ENCODE data around the gene ANKAR. TPM values are rescaled to one million over a fixed set of nuclear protein-coding genes. Genes with fewer than 3 reads are reported as not detected.

ANKAR gene
- 1.1 TPM for polyA plus RNA-seq (2012; ENCODE audit: insufficient read depth, insufficient read length, low read depth)

- Histone ChIP-seq H3K27me3 (no peaks in the 10 kb centered on the region), H3K4me3 (ENCODE audit: low read depth, low read length) (peak within 1 kb of the TSS; percentile 78), H3K4me1 (no peaks in the 10 kb centered on the region; the same call in 1 of the 2 replicates), H3K36me3 (peaks cover 4% of the 10 kb centered on the region), H3K9me3 (no peaks in the 10 kb centered on the region)
- DNase-seq = peak; percentile 95
- TF ChIP-seq CTCF (IDR thresholded peaks at IDR 0.05; ENCODE audit: low read depth, low read length) = peak; percentile 71
Measured at GRCh38 chr2:189674374-189675112, at the start of gene ANKAR. Gene ANKAR (plus strand): TSS chr2:189674670. CDS start chr2:189676491, 1,821 bp downstream.

GRCh38 chr2:189625636-189626035 lies 48.8 kb upstream of the ANKAR start:
- no peak for TF ChIP-seq CTCF (IDR thresholded peaks at IDR 0.05; ENCODE audit: low read depth, low read length)
- no peaks in the 10 kb centered on the region for H3K27me3 ChIP-seq
- H3K4me1 ChIP-seq = 0 out of 2 replicates have a peak, but pooled peaks cover 2% of the 10 kb centered on the region
- H3K4me3 ChIP-seq (ENCODE audit: low read depth, low read length) = no peak overlapping the region
- no peak for DNase-seq
- H3K36me3 ChIP-seq = no peaks in the 10 kb centered on the region
- H3K9me3 ChIP-seq = no peaks in the 10 kb centered on the region

GRCh38 chr2:189627789-189628188 lies 46.7 kb upstream of the ANKAR start:
- no peak for TF ChIP-seq CTCF (IDR thresholded peaks at IDR 0.05; ENCODE audit: low read depth, low read length)
- Histone ChIP-seq H3K36me3 (no peaks in the 10 kb centered on the region), H3K9me3 (no peaks in the 10 kb centered on the region), H3K27me3 (no peaks in the 10 kb centered on the region), H3K4me1 (no peaks in the 10 kb centered on the region), H3K4me3 (ENCODE audit: low read depth, low read length) (no peak overlapping the region)
- DNase-seq = no peak

- DNase-seq = no peak
- Histone ChIP-seq H3K36me3 (no peaks in the 10 kb centered on the region), H3K4me1 (no peaks in the 10 kb centered on the region), H3K27me3 (no peaks in the 10 kb centered on the region), H3K4me3 (ENCODE audit: low read depth, low read length) (no peak overlapping the region), H3K9me3 (no peaks in the 10 kb centered on the region)
- no peak for TF ChIP-seq CTCF (IDR thresholded peaks at IDR 0.05; ENCODE audit: low read depth, low read length)
Measured at GRCh38 chr2:189628817-189629530, 45.5 kb upstream of the ANKAR start.

GRCh38 chr2:189629531-189630453 lies 44.7 kb upstream of the ANKAR start:
- Histone ChIP-seq H3K4me1 (no peaks in the 10 kb centered on the region), H3K27me3 (no peaks in the 10 kb centered on the region), H3K36me3 (no peaks in the 10 kb centered on the region), H3K9me3 (no peaks in the 10 kb centered on the region), H3K4me3 (ENCODE audit: low read depth, low read length) (no peak overlapping the region)
- TF ChIP-seq CTCF (IDR thresholded peaks at IDR 0.05; ENCODE audit: low read depth, low read length) = no peak
- no peak for DNase-seq
